Kidney epithelial cell (primary cell): ENCODE data around the gene TARS2. TPM values are rescaled to one million over a fixed set of nuclear protein-coding genes. Genes with fewer than 3 reads are reported as not detected.

Experiments
- DNase-seq: peaks from one replicate; pipeline ENCODE4 v3.0.0-alpha.2; 2010; ENCODE audit warnings: low read depth
- H3K27me3 ChIP-seq: 2 replicates; pipeline ENCODE4 v1.6.0; 2011; ENCODE audit warnings: low read length; ENCODE audit not compliant: control insufficient read depth, insufficient read depth
- H3K36me3 ChIP-seq: 2 replicates; pipeline ENCODE4 v1.5.1; 2011; ENCODE audit warnings: low read length; ENCODE audit not compliant: control insufficient read depth, insufficient read depth
- H3K4me3 ChIP-seq: 2 replicates; pipeline ENCODE4 v1.5.1; 2011; ENCODE audit warnings: low read depth, mild to moderate bottlenecking, control low read depth, low read length
- total RNA-seq: library from RNA; depleted of rRNA; stranded (reverse); fragments of >200 nt; gene quantifications from 2 replicates; pipeline ENCODE4 v1.2.3, GENCODE V29; 2015
- TF ChIP-seq, protein P1 (sequence below): IDR thresholded peaks from 2 replicates; pipeline ENCODE4 v1.5.1; 2011; ENCODE audit warnings: mild to moderate bottlenecking, moderate library complexity, low read length, control low read depth, inconsistent platforms; ENCODE audit not compliant: insufficient read depth, poor library complexity, severe bottlenecking

The TARS2 gene
- total RNA-seq, 1 donor from 2014 or later: 17.6 TPM

DNA sequence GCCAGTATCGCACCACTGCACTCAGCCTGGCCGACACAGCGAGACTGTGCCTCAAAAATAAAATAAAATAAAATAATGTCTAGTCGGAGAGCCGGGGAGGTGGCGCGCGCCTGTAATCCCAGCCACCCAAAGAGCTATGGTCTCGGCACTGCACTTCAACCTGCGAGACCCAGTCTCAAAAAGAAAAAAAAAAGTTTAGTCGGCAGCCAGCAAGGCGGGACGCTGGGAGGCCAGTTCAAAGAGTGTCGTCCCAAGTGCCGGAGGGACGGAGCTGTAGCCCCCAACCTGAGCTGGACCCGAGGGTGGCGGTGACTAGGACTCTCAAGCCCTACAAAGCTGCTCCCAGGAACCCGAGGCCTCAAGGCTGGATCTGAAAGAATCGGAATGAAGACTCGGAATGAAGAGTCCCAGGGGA lies 27.7 kb downstream of the TARS2 start:
- TF ChIP-seq, protein P1, sequence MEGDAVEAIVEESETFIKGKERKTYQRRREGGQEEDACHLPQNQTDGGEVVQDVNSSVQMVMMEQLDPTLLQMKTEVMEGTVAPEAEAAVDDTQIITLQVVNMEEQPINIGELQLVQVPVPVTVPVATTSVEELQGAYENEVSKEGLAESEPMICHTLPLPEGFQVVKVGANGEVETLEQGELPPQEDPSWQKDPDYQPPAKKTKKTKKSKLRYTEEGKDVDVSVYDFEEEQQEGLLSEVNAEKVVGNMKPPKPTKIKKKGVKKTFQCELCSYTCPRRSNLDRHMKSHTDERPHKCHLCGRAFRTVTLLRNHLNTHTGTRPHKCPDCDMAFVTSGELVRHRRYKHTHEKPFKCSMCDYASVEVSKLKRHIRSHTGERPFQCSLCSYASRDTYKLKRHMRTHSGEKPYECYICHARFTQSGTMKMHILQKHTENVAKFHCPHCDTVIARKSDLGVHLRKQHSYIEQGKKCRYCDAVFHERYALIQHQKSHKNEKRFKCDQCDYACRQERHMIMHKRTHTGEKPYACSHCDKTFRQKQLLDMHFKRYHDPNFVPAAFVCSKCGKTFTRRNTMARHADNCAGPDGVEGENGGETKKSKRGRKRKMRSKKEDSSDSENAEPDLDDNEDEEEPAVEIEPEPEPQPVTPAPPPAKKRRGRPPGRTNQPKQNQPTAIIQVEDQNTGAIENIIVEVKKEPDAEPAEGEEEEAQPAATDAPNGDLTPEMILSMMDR: no peak
- Histone ChIP-seq H3K36me3 (no peaks in the 10 kb centered on the region), H3K27me3 (no peaks in the 10 kb centered on the region), H3K4me3 (peak overlapping the region; percentile 38)
- no peak for DNase-seq

DNA sequence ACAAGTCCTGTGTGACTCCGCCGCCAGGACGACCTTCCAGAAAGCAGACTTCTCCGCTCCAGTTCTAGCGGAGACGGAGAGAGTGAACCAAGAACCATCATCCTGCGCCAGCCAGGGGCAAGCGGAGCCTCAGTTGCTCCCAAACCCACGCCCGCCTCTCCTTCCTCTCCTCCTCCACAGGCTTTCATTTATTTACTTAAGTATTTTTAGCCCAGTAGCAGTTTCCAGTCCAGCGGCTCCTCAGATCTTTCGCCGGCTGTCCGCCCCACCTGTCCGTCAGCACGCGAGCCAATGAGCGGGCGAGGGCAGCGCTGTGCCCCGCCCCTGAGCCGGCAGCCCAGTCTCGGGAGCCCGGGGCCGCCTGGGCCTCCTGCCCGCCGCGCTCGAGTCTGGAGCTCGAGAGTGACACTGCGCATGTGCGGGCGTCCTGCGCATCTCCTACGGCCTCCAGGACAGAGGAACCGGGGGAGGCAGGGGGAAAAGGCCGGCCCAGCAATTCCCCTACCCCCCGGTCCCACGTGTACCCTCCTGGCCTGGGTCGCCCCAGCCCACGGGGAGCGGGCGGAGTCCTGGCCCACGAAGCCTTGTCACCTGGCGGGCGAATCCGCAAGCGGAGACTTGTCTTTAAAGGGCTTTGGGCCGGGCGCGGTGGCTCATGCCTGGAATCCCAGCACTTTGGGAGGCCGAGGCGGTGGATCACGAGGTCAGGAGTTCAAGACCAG lies 28.3 kb downstream of the TARS2 start, which contains the start of gene FALEC:
Gene FALEC (plus strand): TSS at position 425 of the 722 bp plus-strand sequence.
- no peaks in the 10 kb centered on the region for H3K27me3 ChIP-seq
- DNase-seq: peak; percentile 73
- TF ChIP-seq, protein P1: no peak
- H3K36me3 ChIP-seq: no peaks in the 10 kb centered on the region
- H3K4me3 ChIP-seq: peak within 1 kb of the TSS; percentile 46

DNA sequence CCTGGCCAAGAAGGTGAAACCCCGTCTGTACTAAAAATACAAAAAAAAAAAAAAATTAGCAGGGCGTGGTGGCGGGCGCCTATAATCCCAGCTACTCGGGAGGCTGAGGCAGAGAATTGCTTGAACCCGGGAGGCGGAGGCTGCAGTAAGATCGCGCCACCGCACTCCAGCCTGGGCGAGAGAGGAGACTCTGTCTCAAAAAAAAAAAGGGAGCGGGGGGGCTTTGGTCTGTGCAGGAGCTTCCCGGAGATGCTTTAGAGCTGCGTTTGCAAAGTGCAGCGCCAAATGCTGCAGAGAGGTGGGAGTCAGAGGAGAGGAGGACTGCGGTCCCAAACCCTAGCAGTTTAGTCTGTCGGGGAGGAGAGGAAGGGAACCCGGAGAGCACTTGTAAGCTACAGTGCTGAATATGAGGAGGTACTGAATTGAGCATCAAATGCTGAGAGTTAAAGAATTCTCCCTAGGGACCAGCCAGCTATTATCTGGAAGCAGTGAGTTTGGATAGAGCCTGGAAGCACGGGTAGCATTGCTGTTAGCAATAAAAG lies 28.9 kb downstream of the TARS2 start:
- peak overlapping the region; percentile 46 for H3K4me3 ChIP-seq
- H3K27me3 ChIP-seq: no peaks in the 10 kb centered on the region
- DNase-seq: no peak
- H3K36me3 ChIP-seq: no peaks in the 10 kb centered on the region
- TF ChIP-seq, protein P1: no peak

DNA sequence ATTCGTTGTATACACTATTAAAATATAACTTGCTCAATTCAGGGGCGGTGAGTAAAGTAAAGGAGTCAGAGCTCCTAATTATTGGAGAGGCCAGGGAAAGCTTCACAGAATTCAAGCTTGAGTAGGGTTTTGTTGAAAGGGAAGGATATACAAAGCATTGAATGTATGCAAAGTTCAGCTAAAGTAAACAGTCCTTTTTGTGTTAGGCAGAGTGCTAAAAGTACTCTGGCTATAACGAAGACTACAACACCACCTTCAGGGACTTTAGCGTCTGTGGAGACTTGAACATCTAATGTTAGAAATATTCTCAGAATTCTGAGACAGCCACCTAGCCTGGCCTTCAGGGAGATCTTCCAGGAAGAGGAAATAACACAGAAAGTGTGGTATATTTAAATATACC lies 29.4 kb downstream of the TARS2 start:
- Histone ChIP-seq H3K36me3 (no peaks in the 10 kb centered on the region), H3K27me3 (no peaks in the 10 kb centered on the region), H3K4me3 (no peak overlapping the region)
- no peak for DNase-seq
- TF ChIP-seq, protein P1: no peak

DNA sequence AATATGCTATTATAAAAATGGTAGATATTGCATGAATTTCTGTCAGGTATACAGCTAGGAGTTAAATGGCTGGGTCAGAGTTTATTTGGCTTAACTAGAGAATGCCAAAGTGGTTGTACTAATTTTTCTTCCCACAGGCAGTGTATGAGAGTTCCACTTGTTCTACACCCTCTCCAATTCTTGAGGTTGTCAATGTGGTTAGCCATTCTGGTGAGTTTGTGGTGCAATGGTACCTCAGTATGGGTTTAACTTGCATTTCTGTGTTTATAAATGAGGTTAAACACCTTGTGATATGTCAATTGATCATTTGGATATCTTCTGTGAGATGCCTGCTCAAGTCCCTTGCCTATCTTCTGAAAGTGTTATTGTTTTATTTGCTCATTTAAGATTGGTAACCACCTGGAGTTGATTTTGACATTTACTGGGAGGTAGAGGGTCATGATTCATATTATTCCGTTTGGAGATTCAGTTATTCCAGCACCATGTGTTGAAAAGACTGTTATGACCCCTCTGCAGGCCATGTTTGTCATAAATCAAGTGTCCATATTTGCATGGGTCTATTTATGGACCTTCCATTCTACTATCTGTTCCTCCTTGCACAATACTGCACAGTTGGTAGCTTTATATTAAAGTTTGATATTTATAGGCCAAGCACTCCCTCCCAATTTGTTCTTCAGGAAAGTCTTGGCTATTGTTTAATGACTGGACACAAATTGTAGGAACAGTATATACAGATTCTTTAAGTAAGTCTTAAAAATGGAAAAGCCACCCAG lies 34.2 kb downstream of the TARS2 start:
- DNase-seq: no peak
- TF ChIP-seq, protein P1: no peak

More for the DNA sequence above, 34.2 kb downstream of the TARS2 start:
- no peak overlapping the region for H3K4me3 ChIP-seq
- H3K27me3 ChIP-seq: no peaks in the 10 kb centered on the region
- H3K36me3 ChIP-seq: no peaks in the 10 kb centered on the region
